K562 (cell line): ENCODE measurements around the gene FRMPD2. TPM values are rescaled to one million over a fixed set of nuclear protein-coding genes. Genes with fewer than 3 reads are reported as not detected.

Experiments used
- CREB3L1 ChIP-seq: fragments of 450-650 bp; IDR thresholded peaks from 2 replicates; pipeline ENCODE4 v1.6.1; 2014; ENCODE audit warnings: low read depth, mild to moderate bottlenecking, moderate library complexity, borderline replicate concordance
- CXXC5 ChIP-seq: fragments of 250-450 bp; sonication (Bioruptor Pico); IDR thresholded peaks from 2 replicates; pipeline ENCODE4 v1.8.0; 2022; ENCODE audit warnings: inconsistent platforms, mild to moderate bottlenecking, moderate library complexity
- E2F6 ChIP-seq, 2 experiments: IDR thresholded peaks; 2 replicates each; pipeline ENCODE4 v1.6.1; 2011; ENCODE audit warnings: borderline replicate concordance in 1 of 2, control low read depth in 1 of 2, low read depth in 1 of 2, low read length in 1 of 2, mild to moderate bottlenecking in 1 of 2, mixed read lengths in 1 of 2, moderate library complexity in 1 of 2; ENCODE audit not compliant: insufficient read depth in 1 of 2, insufficient read length in 1 of 2, poor library complexity in 1 of 2, severe bottlenecking in 1 of 2; ENCODE audit errors: extremely low read depth in 1 of 2
- EZH2 ChIP-seq: IDR thresholded peaks from 2 replicates; pipeline ENCODE4 v1.6.1; 2012; ENCODE audit warnings: low read depth, mild to moderate bottlenecking, inconsistent platforms, low read length, borderline replicate concordance
- HDAC2 ChIP-seq: fragments of 450-650 bp; IDR thresholded peaks from 2 replicates; pipeline ENCODE4 v1.6.1; 2016; ENCODE audit warnings: mild to moderate bottlenecking
- JUND ChIP-seq, 2 experiments: IDR thresholded peaks; 2 replicates in 1 of 2; 3 replicates in 1 of 2; pipeline ENCODE4 v1.6.1; 2011; ENCODE audit warnings: borderline replicate concordance in 2 of 2, low read depth in 2 of 2, low read length in 2 of 2, improper control_type of control experiment in 1 of 2, missing biosample characterization in 1 of 2, missing genetic modification characterization in 1 of 2, missing genetic modification reagents in 1 of 2
- KLF13 ChIP-seq: fragments of 450-650 bp; IDR thresholded peaks from 2 replicates; pipeline ENCODE4 v1.6.1; 2016; ENCODE audit warnings: missing genetic modification characterization, low read depth, mild to moderate bottlenecking, missing compliant biosample characterization, moderate library complexity, borderline replicate concordance
- L3MBTL2 ChIP-seq: fragments of 450-650 bp; IDR thresholded peaks from 2 replicates; pipeline ENCODE4 v1.6.1; 2016; ENCODE audit warnings: mild to moderate bottlenecking, moderate library complexity
- MLX ChIP-seq, 2 experiments: fragments of 450-650 bp in 1 of 2; sonication (generic) in 1 of 2; formaldehyde crosslinking; conservative IDR thresholded peaks; 2 replicates each; pipeline versions ENCODE4 v1.4.0 to v1.8.1; 2020 to 2022; ENCODE audit warnings: mild to moderate bottlenecking in 1 of 2, missing genetic modification reagents in 1 of 2
- MXD1 ChIP-seq: fragments of 250-450 bp; sonication (Bioruptor Pico); IDR thresholded peaks from 2 replicates; pipeline ENCODE4 v1.8.0; 2021; ENCODE audit warnings: borderline replicate concordance, mild to moderate bottlenecking, moderate library complexity; ENCODE audit not compliant: poor library complexity, severe bottlenecking
- NCOA2 ChIP-seq, 2 experiments: fragments of 450-650 bp; IDR thresholded peaks; 2 replicates each; pipeline ENCODE4 v1.6.1; 2018; ENCODE audit warnings: mild to moderate bottlenecking in 2 of 2, moderate library complexity in 1 of 2; ENCODE audit not compliant: partially characterized antibody in 2 of 2
- SIN3B ChIP-seq: fragments of 450-650 bp; IDR thresholded peaks from 2 replicates; pipeline ENCODE4 v1.6.1; 2017; ENCODE audit warnings: low read depth, mild to moderate bottlenecking, moderate library complexity
- SMAD1 ChIP-seq: fragments of 150-350 bp; IDR thresholded peaks from 2 replicates; pipeline ENCODE4 v1.6.1; 2014; ENCODE audit warnings: low read length, low read depth; ENCODE audit not compliant: partially characterized antibody
- TBP ChIP-seq: optimal IDR thresholded peaks from 2 replicates; pipeline ENCODE3; 2011; ENCODE audit warnings: low read depth, low read length, improper control_type of control experiment
- TEAD1 ChIP-seq, 2 experiments: fragments of 450-650 bp in 1 of 2; sonication (generic) in 1 of 2; formaldehyde crosslinking; IDR thresholded peaks; 2 replicates each; pipeline versions ENCODE4 v1.4.0 to v1.8.0; 2020 to 2022; ENCODE audit warnings: mild to moderate bottlenecking in 2 of 2, missing genetic modification reagents in 1 of 2
- TGIF2 ChIP-seq: sonication (generic); formaldehyde crosslinking; IDR thresholded peaks from 2 replicates; pipeline ENCODE4 v1.8.1; 2022; ENCODE audit warnings: mild to moderate bottlenecking, missing genetic modification reagents, moderate library complexity
- ZBED1 ChIP-seq: IDR thresholded peaks from 2 replicates; pipeline ENCODE4 v1.6.1; 2014
- ZKSCAN1 ChIP-seq: fragments of 150-350 bp; IDR thresholded peaks from 2 replicates; pipeline ENCODE4 v1.6.1; 2016; ENCODE audit warnings: low read depth, low read length
- ZNF143 ChIP-seq: sonication (generic); formaldehyde crosslinking; IDR thresholded peaks from 2 replicates; pipeline ENCODE4 v1.9.0; 2022; ENCODE audit warnings: mild to moderate bottlenecking, missing genetic modification reagents
- ZNF224 ChIP-seq: sonication (generic); formaldehyde crosslinking; IDR thresholded peaks from 2 replicates; pipeline ENCODE4 v1.8.0; 2022; ENCODE audit warnings: mild to moderate bottlenecking, missing genetic modification reagents
- ZNF253 ChIP-seq: fragments of 250-450 bp; sonication (Bioruptor Pico); conservative IDR thresholded peaks from 2 replicates; pipeline ENCODE4 v1.6.1; 2021; ENCODE audit warnings: mild to moderate bottlenecking
- ZNF695 ChIP-seq: fragments of 450-650 bp; formaldehyde crosslinking; IDR thresholded peaks from 2 replicates; pipeline ENCODE4 v1.4.0; 2020; ENCODE audit warnings: mild to moderate bottlenecking, moderate library complexity
- ZNF696 ChIP-seq: fragments of 250-450 bp; sonication (Bioruptor Pico); conservative IDR thresholded peaks from 2 replicates; pipeline ENCODE4 v1.4.0; 2020; ENCODE audit warnings: mild to moderate bottlenecking, moderate library complexity
- ZNF766 ChIP-seq: fragments of 200-800 bp; sonication (Bioruptor generic); conservative IDR thresholded peaks from 2 replicates; pipeline ENCODE4 v1.6.1; 2016; ENCODE audit warnings: missing genetic modification characterization, missing compliant biosample characterization
- polyA plus RNA-seq, 8 experiments: library from polyadenylated mRNA; depleted of rRNA in 4 of 8; stranded (reverse) in 5 of 8; unstranded in 3 of 8; fragments of >200 nt; fragmentation: Nextera tagmentation in 2 of 8; fragmentation: Illumina TruSeq in 1 of 8; extraction: Ambion mirVana in 2 of 8; extraction: Trizol in 1 of 8; gene quantifications; 2 replicates each; pipeline versions ENCODE4 v1.2.1 to v1.2.3, GENCODE V29; 2011 to 2014; ENCODE audit warnings: inconsistent platforms in 1 of 8, missing spikeins in 1 of 8
- total RNA-seq, 7 experiments: library from RNA; depleted of rRNA in 6 of 7; stranded (reverse); fragments of >200 nt in 6 of 7; fragmentation: Illumina TruSeq in 2 of 7; extraction: Trizol in 2 of 7; gene quantifications; 2 replicates each; pipeline versions ENCODE4 v1.2.1 to v1.2.3, GENCODE V29; 2011 to 2021; ENCODE audit warnings: low replicate concordance in 1 of 7

FRMPD2 gene
- total and polyA plus RNA-seq, 9 of the 15 experiments (the other 6 are each of a cell fraction or from before 2014, with no cell fraction given) = 0.12 to 0.95 (median 0.33) TPM

- no peak for TF ChIP-seq ZNF695 (CRISPR knock-in tag)
- TF ChIP-seq CREB3L1 = peak; percentile 80
- TF ChIP-seq ZBED1 = no peak
- peak; percentile 22 for TF ChIP-seq TBP
- TF ChIP-seq CXXC5 (CRISPR knock-in tag) = peak; percentile 98
- peak; percentile 69 for TF ChIP-seq ZNF143 (CRISPR knock-in tag)
- TF ChIP-seq ZKSCAN1 = 0 out of 2 replicates have a peak, but pooled peaks have one; percentile 8
- peak; percentile 47 for TF ChIP-seq JUND (IDR thresholded peaks at IDR 0.05; ENCODE audit: borderline replicate concordance, low read depth, low read length)
- no peak for TF ChIP-seq JUND (tag; IDR thresholded peaks at IDR 0.05; ENCODE audit: borderline replicate concordance, low read depth, low read length)
- TF ChIP-seq E2F6 (IDR thresholded peaks at IDR 0.05; ENCODE audit: borderline replicate concordance in 1 of 2, extremely low read depth in 1 of 2, insufficient read depth in 1 of 2, insufficient read length in 1 of 2, low read depth in 1 of 2, low read length in 1 of 2, poor library complexity in 1 of 2, severe bottlenecking in 1 of 2) = peak; percentile 98 to 99
- TF ChIP-seq KLF13 (tag) = peak; percentile 82
- no peak for TF ChIP-seq NCOA2 (IDR thresholded peaks at IDR 0.05; ENCODE audit: partially characterized antibody in 2 of 2)
- peak; percentile 79; the same call in 1 of the 2 replicates for TF ChIP-seq TGIF2 (CRISPR knock-in tag)
- no peak for TF ChIP-seq MXD1
- no peak for TF ChIP-seq EZH2
- TF ChIP-seq ZNF696 (CRISPR knock-in tag) = no peak
- TF ChIP-seq ZNF253 (CRISPR knock-in tag) = no peak
- peak; percentile 98 for TF ChIP-seq ZNF224 (CRISPR knock-in tag)
- no peak for TF ChIP-seq ZNF766
- TF ChIP-seq L3MBTL2 = peak; percentile 100
- peak; percentile 68 for TF ChIP-seq SIN3B
- no peak for TF ChIP-seq HDAC2
- TF ChIP-seq MLX (CRISPR knock-in tag; conservative IDR thresholded peaks at IDR 0.05) = no peak; a peak in 1 of 4 replicates
- peak in 1 of 2 experiments; percentile 97; a peak in 2 of 4 replicates for TF ChIP-seq TEAD1 (CRISPR knock-in tag; IDR thresholded peaks at IDR 0.05)
- TF ChIP-seq SMAD1 = peak; percentile 63
Observed at GRCh38 chr10:48306265-48306869, 31.9 kb upstream of the FRMPD2 start, which contains the start of gene MAPK8 (continued).
